ENCODE data around the gene RBP5.

Gene RBP5

DNA sequence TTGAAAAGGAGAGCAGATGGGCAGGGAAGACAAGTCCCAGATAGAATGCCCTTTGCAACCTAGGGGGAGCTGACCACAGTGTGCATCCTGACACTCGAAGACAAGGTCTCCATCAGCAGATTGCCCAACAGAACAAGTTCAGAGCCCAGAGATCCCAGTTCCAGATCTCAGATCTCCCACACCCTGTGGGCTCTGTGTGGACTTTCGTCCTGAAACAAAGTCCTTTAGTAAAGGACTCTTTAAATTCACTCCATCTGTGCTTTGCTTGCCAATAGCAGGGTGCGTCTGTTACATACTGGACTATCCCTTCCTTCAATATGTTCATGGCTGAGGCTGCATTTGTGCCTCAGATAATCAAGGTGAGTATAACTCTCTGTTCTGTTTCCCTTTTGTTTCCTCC lies 11.0 kb downstream of the RBP5 start:
- FAIRE-seq, result no peak
- DNase-seq (ENCODE audit: insufficient read length, low spot score), result no peak
- TF ChIP-seq, protein P1, sequence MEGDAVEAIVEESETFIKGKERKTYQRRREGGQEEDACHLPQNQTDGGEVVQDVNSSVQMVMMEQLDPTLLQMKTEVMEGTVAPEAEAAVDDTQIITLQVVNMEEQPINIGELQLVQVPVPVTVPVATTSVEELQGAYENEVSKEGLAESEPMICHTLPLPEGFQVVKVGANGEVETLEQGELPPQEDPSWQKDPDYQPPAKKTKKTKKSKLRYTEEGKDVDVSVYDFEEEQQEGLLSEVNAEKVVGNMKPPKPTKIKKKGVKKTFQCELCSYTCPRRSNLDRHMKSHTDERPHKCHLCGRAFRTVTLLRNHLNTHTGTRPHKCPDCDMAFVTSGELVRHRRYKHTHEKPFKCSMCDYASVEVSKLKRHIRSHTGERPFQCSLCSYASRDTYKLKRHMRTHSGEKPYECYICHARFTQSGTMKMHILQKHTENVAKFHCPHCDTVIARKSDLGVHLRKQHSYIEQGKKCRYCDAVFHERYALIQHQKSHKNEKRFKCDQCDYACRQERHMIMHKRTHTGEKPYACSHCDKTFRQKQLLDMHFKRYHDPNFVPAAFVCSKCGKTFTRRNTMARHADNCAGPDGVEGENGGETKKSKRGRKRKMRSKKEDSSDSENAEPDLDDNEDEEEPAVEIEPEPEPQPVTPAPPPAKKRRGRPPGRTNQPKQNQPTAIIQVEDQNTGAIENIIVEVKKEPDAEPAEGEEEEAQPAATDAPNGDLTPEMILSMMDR (IDR thresholded peaks at IDR 0.05; ENCODE audit: insufficient read depth, missing control alignments), result no peak

DNA sequence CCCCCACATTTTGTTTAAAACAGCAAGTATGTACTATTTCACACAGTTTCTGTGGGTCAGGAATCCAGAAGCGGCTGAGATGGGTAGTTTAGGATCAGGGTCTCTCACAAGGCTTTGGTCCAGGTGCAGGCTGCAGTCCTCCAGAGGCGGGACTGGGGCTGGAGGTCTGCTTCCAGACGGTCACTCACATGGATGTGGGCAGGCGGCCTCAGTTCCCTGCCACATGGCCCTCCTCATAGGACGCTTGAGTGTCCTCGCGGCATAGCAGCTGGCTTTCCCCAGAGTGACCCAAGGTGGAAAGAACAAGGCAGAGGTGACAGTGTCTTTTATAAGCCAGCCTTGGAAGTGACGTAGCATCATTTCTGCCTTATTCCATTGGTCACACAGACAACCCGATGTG lies 11.8 kb downstream of the RBP5 start:
- TF ChIP-seq, protein P1 (IDR thresholded peaks at IDR 0.05; ENCODE audit: insufficient read depth, missing control alignments), result no peak
- FAIRE-seq (no peak), DNase-seq (ENCODE audit: insufficient read length, low spot score) (no peak)

DNA sequence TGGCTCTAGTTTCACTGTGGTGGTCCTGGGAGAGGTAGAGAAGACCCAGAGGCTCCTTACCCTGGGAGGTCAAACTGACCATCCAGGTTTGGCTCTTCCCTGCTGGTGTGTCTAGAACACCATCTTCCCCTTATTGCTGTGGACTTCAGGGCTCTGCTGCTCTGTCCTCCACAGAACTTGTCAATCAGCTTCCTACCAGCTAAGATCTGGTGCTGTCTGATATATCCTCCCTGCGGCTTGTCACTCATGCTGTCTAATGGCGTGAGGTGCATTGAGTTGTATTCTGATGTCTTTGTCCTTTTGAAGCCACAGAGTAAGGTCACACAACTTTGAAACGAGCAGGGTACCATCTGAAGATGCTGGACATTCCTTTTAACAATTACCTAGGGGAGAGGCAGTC lies 12.5 kb downstream of the RBP5 start:
- TF ChIP-seq, protein P1 (IDR thresholded peaks at IDR 0.05; ENCODE audit: insufficient read depth, missing control alignments), result no peak
- FAIRE-seq, result no peak
- DNase-seq (ENCODE audit: insufficient read length, low spot score), result no peak

GRCh38 chr12:7114851-7115250 lies 13.8 kb downstream of the RBP5 start:
- DNase-seq (ENCODE audit: insufficient read length, low spot score) (no peak), FAIRE-seq (no peak)
- TF ChIP-seq, protein P1 (IDR thresholded peaks at IDR 0.05; ENCODE audit: insufficient read depth, missing control alignments), result no peak

DNA sequence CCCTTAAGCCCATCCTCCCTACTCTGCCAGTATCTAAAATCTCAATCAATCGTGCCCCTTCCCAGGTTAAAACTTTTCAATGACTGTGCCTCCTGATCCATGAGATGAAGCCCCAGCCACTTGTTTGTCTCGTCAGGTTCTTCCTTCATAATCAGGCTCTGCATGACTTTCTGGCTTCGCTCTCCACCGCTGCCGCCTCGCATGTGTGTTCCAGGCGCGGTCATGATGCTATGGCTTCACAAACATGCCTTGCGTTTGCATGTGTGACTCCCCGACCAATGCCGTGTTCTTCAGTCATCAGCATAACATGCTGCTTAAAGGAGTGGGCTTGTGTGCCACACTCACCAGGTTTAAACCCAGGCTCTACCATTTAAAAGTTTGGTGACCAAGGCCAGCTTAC lies 14.7 kb downstream of the RBP5 start:
- TF ChIP-seq, protein P1 (IDR thresholded peaks at IDR 0.05; ENCODE audit: insufficient read depth, missing control alignments), result no peak
- DNase-seq (ENCODE audit: insufficient read length, low spot score) (no peak), FAIRE-seq (no peak)

- FAIRE-seq (peak; percentile 35), DNase-seq (ENCODE audit: insufficient read length, low spot score) (no peak)
- TF ChIP-seq, protein P1 (IDR thresholded peaks at IDR 0.05; ENCODE audit: insufficient read depth, missing control alignments), result peak; percentile 41
These were observed 15.3 kb downstream of the RBP5 start for GRCh38 chr12:7113389-7113871.

- TF ChIP-seq, protein P1 (IDR thresholded peaks at IDR 0.05; ENCODE audit: insufficient read depth, missing control alignments), result no peak
- no peak for FAIRE-seq
- no peak for DNase-seq (ENCODE audit: insufficient read length, low spot score)
These were observed 16.6 kb downstream of the RBP5 start for GRCh38 chr12:7112041-7112440.

All from D721Med (cell line).